Measurements from ENCODE around the gene TBC1D19.

GRCh38 chr4:26763063-26763462, 179.2 kb downstream of the TBC1D19 start:
- TF ChIP-seq POLR2AphosphoS5 (IDR thresholded peaks at IDR 0.05; ENCODE audit: low read depth, low read length) (no peak), REST (IDR thresholded peaks at IDR 0.05; ENCODE audit: insufficient read depth in 1 of 2, low read depth in 2 of 2, low read length in 2 of 2) (no peak)

All from PFSK-1 (cell line).